ENCODE measurements around the gene POLRMT. TPM values are rescaled to one million over a fixed set of nuclear protein-coding genes. Genes with fewer than 3 reads are reported as not detected.
"Not testable (repeated sequence)": the region's sequence is repeated elsewhere in the genome, so short reads cannot be mapped to it uniquely, and the experiment has no call there.

Gene POLRMT
- total RNA-seq, 2 experiments from 2014 or later = 42.1 to 52.3 TPM

DNA sequence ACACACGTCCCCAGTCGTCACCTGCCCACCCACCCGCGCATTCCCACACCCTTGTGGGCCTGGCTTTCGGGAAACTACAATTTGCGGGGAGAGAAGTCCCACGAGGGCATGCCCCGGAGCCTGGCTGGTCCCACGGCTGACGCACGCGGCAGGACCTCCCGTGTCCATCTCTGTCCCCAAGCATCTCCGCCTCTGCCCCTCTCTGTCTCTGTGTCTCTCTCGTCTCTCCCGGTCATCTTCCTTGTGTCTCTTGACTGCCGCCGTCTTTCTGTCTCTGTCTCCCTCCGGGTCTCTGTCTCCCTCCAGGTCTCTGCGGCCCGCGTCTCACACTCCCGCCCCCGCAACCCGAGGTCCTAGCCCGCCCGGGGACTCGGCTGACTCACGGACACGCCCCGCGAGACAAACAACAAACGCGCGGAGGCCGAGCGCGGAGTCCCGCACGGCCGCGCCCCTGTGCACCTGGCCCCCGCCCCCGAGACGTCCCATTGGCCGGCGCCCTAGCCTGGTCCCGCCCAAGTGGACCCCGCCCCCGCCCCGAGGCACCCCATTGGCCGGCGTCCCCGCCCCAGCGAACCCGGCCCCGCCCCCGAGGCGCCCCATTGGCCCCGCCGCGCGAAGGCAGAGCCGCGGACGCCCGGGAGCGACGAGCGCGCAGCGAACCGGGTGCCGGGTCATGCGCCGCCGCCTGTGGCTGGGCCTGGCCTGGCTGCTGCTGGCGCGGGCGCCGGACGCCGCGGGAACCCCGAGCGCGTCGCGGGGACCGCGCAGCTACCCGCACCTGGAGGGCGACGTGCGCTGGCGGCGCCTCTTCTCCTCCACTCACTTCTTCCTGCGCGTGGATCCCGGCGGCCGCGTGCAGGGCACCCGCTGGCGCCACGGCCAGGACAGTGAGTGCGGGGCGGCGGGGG lies 6.2 kb upstream of the POLRMT start, which contains the start of gene FGF22:
TSS of gene FGF22 (plus strand) at position 627 of the 908 bp plus-strand sequence. CDS start at position 674, 47 bp downstream.
- DNase-seq = peak; percentile 95
- Mint-ChIP-seq H3K4me1 (peaks cover 9% of the 10 kb centered on the region), H3K27ac (peak within 1 kb of the TSS; percentile 69), H3K4me3 (peak within 1 kb of the TSS; percentile 73), H3K36me3 (ENCODE audit: low read depth) (no peaks in the 10 kb centered on the region), H3K27me3 (peaks cover 2% of the 10 kb centered on the region), H3K9me3 (no peaks in the 10 kb centered on the region)
- ChIA-PET POLR2A (no interaction called here), CTCF (no interaction called here)

DNA sequence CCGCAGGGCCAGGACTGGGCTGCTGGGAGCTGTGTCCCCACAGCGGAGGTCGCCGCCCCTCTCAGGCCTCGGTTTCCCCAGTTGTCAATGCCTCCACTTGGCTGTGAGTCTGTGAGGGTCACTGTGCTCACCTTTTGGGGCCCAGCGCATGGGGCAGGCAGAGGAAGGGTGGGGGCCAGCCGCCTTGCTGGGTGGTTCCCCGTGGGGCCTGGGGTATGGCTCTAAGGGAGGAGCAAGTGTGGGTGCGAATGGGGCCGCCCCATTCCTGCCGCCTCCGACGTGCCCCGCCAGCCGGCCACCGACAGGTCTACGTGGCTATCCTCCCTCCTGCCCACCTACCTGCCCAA lies 5.5 kb upstream of the POLRMT start:
- peak overlapping the region; percentile 69 for H3K27ac Mint-ChIP-seq
- H3K27me3 Mint-ChIP-seq = peaks cover 2% of the 10 kb centered on the region
- no peak for DNase-seq
- POLR2A ChIA-PET = no interaction called here
- peaks cover 13% of the 10 kb centered on the region for H3K4me1 Mint-ChIP-seq
- CTCF ChIA-PET = no interaction called here
- peak overlapping the region; percentile 73 for H3K4me3 Mint-ChIP-seq
- H3K9me3 Mint-ChIP-seq = no peaks in the 10 kb centered on the region
- no peaks in the 10 kb centered on the region for H3K36me3 Mint-ChIP-seq (ENCODE audit: low read depth)

DNA sequence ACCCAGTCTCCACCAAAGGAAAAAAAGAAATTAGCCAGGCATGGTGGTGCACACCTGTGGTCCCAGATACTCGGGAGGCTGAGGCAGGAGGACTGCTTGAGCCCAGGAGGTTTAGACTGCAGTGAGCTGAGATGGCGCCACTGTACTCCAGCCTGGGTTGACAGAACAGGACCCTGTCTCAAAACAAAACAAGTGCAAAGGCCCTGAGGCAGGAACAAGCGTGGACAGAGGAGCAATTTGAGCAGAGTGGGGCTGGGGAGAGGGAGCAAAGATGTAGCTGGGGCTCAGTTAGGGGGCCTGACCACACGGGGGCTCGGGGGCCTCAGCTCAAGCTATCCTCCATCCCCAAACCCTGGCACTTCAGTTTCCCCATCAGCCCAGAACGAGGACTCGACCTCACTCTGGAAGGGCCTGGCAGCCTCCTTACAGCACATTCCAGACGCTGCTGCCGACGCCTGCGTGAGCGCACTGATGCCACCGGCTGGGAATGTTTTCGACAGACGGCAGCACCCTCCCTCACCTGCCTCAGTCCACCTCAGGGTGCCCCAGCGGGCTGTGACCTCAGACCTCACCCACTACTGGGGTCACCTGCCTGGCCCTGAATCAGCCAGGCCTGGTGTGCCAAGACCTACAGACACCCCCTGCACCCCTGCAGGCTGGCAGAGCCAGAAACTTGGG lies 1.8 kb upstream of the POLRMT start:
- ChIA-PET CTCF (interaction anchor here (1.3 kb wide), 1 partner anchor 8 kb away, joined by 4 read pairs; no protein-coding TSS in a partner anchor), POLR2A (no interaction called here)
- Mint-ChIP-seq H3K4me3 (no peak overlapping the region), H3K27me3 (peaks cover 2% of the 10 kb centered on the region), H3K27ac (peak overlapping the region; percentile 27), H3K4me1 (peaks cover 27% of the 10 kb centered on the region), H3K9me3 (no peaks in the 10 kb centered on the region), H3K36me3 (ENCODE audit: low read depth) (peaks cover 8% of the 10 kb centered on the region)
- DNase-seq = no peak

DNA sequence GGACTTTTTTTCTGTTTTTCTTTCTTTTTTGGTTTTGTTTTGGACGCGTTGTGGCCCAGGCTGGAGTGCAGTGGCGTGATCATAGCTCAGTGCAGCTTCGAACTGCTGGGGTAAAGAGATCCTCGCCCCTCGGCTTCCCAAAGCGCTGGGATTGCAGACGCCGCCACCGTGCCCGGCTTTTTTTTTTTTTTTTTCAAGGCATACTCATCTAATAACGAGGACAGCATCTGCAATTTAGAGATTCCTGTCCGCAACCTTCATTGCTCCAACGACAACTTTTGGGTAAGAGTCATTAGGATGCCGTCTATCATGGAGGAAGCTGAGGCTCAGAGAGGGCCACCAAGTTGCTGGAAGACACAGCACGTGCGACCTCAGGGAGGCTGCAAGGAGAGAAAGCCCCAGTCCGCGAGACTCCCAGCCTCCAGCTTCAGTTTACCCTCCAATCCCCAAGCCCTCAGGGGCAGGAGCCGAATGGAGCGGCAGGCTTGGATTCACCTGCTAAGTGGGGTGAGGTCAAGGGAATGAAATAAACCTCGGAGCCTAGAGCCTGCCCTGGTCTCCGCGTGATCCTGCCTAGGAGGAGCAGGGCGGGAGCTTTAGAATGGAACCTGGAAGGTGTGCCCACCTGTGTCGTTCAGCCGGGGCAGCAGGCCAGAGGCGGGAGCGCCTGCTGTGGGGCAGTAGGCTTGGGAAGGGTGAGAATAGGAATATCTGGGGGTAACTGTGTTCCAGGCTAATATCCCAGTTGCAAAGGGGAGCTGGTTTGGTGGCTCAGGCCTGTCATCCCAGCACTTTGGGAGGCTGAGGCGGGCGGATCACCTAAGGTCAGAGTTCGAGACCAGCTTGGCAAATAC lies 676 bp upstream of the POLRMT start:
- H3K27ac Mint-ChIP-seq = peak overlapping the region; percentile 85
- peaks cover 9% of the 10 kb centered on the region for H3K36me3 Mint-ChIP-seq (ENCODE audit: low read depth)
- H3K9me3 Mint-ChIP-seq = no peaks in the 10 kb centered on the region
- DNase-seq = no peak
- H3K27me3 Mint-ChIP-seq = no peaks in the 10 kb centered on the region
- ChIA-PET CTCF (interaction anchor here (0.7 to 1.3 kb wide), 5 partner anchors 9 to 123 kb away, joined by 3 to 5 read pairs (median 4); no protein-coding TSS in a partner anchor), POLR2A (no interaction called here)
- peaks cover 23% of the 10 kb centered on the region for H3K4me1 Mint-ChIP-seq
- peak overlapping the region; percentile 96 for H3K4me3 Mint-ChIP-seq

DNA sequence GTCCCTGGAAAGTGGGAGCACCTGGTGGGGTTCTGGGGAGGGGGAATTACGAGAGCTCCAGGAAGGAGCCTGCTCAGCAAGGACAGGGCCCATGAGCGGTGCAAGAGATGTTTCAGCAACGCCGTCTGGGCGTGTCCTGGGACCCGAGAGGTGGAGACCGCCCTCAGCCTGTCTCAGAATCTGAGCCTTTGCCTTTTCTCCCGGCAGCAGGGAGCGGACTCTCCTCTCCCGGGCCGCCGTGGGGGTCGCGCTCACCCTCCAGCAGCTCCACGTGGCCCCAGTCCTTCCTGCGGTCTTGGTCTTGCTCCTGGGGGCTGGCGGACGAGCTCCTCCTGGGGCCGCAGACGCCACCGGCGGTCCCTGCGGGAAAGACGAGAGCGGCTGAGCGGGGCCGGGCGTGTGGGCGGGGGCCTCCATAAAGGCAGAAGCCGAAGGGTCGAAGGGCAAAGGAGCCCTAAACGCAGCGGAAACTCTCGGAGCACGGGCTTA lies 714 bp downstream of the POLRMT start:
- no peaks in the 10 kb centered on the region for H3K9me3 Mint-ChIP-seq
- DNase-seq = peak; percentile 26
- H3K36me3 Mint-ChIP-seq (ENCODE audit: low read depth) = peaks cover 19% of the 10 kb centered on the region
- ChIA-PET POLR2A (interaction anchor here (0.6 kb wide), 1 partner anchor 500 kb away, joined by 3 read pairs; no protein-coding TSS in a partner anchor), CTCF (interaction anchor here (1.1 kb wide), 1 partner anchor 22 kb away, joined by 4 read pairs; no protein-coding TSS in a partner anchor)
- H3K27ac Mint-ChIP-seq = peak overlapping the region; percentile 91
- peaks cover 22% of the 10 kb centered on the region for H3K4me1 Mint-ChIP-seq
- H3K27me3 Mint-ChIP-seq = no peaks in the 10 kb centered on the region
- H3K4me3 Mint-ChIP-seq = peak overlapping the region; percentile 96

DNA sequence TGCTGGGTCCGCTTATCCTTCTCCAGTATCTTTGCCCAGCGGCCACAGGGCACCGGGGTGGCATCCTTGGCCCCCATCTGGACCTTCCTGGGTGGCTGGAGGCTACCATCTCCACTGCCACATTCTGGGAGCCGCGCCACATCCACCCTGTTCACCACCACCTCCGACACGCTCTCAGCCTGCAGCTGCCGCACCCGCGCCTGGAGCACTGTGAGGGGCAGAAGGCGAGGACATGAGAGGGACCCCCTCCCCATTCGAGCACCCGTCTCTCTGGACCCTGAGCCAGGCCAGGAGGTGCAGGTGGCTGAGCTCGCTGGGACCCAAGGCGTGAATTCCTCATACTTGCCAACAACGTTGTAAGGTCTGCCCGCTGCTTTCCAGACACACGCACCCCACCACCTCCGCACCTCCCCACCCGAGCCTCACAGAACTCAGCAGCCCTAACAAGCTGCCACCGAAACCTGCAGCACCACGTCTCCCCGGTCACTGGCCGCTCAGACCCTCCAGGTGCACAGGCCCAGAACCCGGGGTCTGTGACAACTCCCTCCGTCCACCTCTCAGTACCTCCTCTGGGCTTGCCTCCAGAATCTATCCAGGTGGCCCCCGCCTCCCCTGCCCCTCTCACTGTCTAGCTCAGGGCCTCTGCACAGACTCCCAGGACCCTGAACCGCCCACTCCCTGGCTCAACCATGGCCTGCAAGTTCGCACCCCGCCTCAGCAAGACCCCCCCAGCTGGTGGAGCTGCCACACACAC lies 3.2 kb downstream of the POLRMT start:
- Mint-ChIP-seq H3K27ac (peak overlapping the region; percentile 14), H3K4me3 (no peak overlapping the region), H3K36me3 (ENCODE audit: low read depth) (peaks cover 21% of the 10 kb centered on the region), H3K4me1 (peaks cover 21% of the 10 kb centered on the region), H3K27me3 (no peaks in the 10 kb centered on the region), H3K9me3 (no peaks in the 10 kb centered on the region)
- ChIA-PET CTCF (no interaction called here), POLR2A (no interaction called here)
- DNase-seq = no peak

DNA sequence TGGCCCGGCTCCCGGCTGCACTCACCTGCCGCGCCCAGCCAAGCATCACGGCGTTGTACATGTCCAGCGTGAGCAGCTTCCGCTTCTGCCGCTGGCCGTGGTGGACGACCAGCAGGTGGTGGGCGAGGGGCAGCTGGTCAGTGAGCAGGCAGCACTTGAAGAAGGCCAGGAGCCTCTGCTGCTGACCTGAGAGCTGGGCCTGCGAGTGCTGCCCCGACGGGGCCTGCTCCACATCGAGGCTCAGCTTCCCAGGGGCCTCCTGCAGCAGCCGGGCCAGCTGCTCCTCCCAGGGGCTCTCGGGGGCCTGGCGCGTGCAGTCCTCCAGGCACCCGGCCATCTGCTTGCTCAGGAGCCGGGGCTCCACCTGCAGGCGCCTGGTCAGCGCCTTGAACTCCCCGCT lies 3.8 kb downstream of the POLRMT start:
- DNase-seq, H3K27ac Mint-ChIP-seq, POLR2A ChIA-PET, H3K9me3 Mint-ChIP-seq, CTCF ChIA-PET, H3K4me3 Mint-ChIP-seq, H3K27me3 Mint-ChIP-seq: not testable (repeated sequence)
- Mint-ChIP-seq H3K4me1 (peaks cover 21% of the 10 kb centered on the region), H3K36me3 (ENCODE audit: low read depth) (peaks cover 21% of the 10 kb centered on the region)

DNA sequence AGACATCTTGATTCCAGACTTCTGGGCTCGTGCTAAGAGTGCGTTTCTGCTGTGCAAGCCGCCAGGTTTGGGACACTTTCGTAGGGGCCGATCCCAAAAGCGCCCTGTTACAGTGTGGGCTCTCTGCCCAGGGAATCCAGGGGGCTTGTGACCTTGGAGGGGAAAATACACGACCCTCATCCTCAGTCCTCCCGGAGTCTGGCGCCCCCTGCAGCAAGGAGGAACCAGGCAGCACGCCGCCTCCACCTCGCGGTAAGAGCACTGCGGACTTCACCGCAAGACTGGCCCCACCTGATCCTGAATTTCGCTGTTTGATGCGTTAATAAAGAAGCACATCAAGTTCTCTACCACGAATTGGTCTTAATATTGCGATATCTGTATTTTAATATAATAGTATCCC lies 5.2 kb downstream of the POLRMT start:
- Mint-ChIP-seq H3K4me1 (peaks cover 13% of the 10 kb centered on the region), H3K27me3 (no peaks in the 10 kb centered on the region), H3K36me3 (ENCODE audit: low read depth) (peaks cover 24% of the 10 kb centered on the region), H3K27ac (no peak overlapping the region), H3K4me3 (no peak overlapping the region), H3K9me3 (no peaks in the 10 kb centered on the region)
- no peak for DNase-seq
- ChIA-PET POLR2A (no interaction called here), CTCF (no interaction called here)

DNA sequence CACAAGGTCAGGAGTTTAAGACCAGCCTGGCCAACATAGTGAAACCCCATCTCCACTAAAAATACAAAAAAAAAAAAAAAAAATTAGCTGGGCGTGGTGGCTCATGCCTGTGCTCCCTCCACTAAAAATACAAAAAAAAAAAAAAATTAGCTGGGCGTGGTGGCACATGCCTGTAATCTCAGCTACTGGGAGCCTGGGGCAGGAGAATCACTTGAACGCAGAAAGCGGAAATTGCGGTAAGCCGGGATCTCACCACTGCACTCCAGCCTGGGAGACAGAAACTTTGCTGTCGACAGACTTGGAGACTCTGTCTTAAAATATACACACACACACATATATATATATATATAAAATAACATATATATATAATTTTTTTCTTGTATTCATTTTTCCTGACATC lies 6.8 kb downstream of the POLRMT start:
- CTCF ChIA-PET = interaction anchor here (1.0 to 1.4 kb wide), 2 partner anchors 54 to 107 kb away, joined by 3 read pairs; no protein-coding TSS in a partner anchor
- H3K4me3 Mint-ChIP-seq, POLR2A ChIA-PET, H3K27ac Mint-ChIP-seq, H3K9me3 Mint-ChIP-seq, H3K4me1 Mint-ChIP-seq, H3K27me3 Mint-ChIP-seq, DNase-seq: not testable (repeated sequence)
- H3K36me3 Mint-ChIP-seq (ENCODE audit: low read depth) = peaks cover 23% of the 10 kb centered on the region

DNA sequence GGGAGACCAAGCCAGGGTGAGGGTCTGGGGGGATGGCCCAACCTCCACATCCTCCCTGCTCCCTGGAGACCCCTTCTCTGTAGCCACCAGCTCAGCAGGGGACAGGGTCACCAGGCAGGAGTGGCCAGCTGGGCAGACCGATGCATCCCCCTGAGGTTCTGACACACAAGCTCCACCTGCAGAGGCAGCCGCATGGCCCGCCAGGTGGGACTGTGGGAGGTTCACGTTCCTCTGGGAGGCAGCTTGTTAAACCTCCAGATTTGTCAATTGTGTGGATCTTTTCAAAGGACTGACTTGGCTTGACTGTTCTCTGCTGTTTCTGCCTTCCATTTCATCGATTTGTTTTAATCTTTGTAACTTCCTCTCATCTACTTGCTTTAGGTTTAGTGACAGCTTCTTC lies 8.1 kb downstream of the POLRMT start:
- H3K4me1 Mint-ChIP-seq = peaks cover 3% of the 10 kb centered on the region
- no peaks in the 10 kb centered on the region for H3K27me3 Mint-ChIP-seq
- peaks cover 18% of the 10 kb centered on the region for H3K36me3 Mint-ChIP-seq (ENCODE audit: low read depth)
- no peak for DNase-seq
- POLR2A ChIA-PET = no interaction called here
- no peak overlapping the region for H3K4me3 Mint-ChIP-seq
- CTCF ChIA-PET = interaction anchor here (1.3 to 1.4 kb wide), 2 partner anchors 41 to 109 kb away, joined by 3 to 4 read pairs; no protein-coding TSS in a partner anchor
- H3K9me3 Mint-ChIP-seq = no peaks in the 10 kb centered on the region
- H3K27ac Mint-ChIP-seq = no peak overlapping the region

DNA sequence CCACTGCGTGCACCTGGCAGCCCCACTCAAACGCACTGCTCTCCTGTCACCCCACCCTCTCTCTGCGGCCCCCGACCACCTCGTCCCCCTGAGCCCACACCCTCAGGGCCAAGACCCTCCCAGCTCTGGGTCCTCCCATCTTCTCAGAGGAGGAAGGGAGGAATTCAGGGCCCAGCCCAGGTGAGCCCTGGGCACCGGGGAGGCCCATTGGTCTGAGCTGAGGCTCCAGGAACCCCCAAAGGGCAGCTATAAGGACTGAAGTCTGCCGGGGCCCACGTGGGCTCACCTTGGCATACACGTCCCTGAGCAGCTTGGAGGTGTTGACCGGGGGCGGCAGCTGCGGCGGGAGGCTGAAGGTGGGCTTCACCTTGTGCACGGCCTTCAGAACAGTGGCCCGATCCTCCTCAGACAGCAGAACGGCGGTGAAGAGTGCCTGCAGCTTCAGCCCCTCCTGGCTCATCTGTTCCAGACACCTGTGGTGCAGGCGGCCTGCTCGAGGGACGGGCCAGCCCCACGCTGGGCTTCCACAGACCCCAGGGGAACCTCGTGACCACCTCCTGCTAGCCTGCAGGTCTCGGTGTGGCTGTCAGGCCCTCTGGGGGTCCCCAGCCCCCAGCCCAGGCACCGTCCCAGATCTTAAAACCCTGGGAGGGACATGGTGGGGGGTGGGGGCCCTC lies 8.8 kb downstream of the POLRMT start:
- no peak for DNase-seq
- Mint-ChIP-seq H3K4me1 (peaks cover 3% of the 10 kb centered on the region), H3K9me3 (no peaks in the 10 kb centered on the region), H3K36me3 (ENCODE audit: low read depth) (peaks cover 21% of the 10 kb centered on the region), H3K4me3 (no peak overlapping the region), H3K27ac (no peak overlapping the region), H3K27me3 (no peaks in the 10 kb centered on the region)
- CTCF ChIA-PET = interaction anchor here (1.3 kb wide), 1 partner anchor 40 kb away, joined by 4 read pairs; no protein-coding TSS in a partner anchor
- POLR2A ChIA-PET = no interaction called here
